MCF 10A (cell line): ENCODE results near the gene SNX33. TPM values are rescaled to one million over a fixed set of nuclear protein-coding genes. Genes with fewer than 3 reads are reported as not detected.
A peak's percentile ranks its signal among the peaks of the same experiment; 100 is the strongest.

Source experiments
- BruUV-seq: library from RNA; stranded (reverse); fragments of 400-500 nt; replicated peaks from 2 replicates; lab custom pipeline; 2021; lab: Mats Ljungman, UMichigan
- CTCF ChIA-PET: fragments of 300-600 bp; sonication (Branson Sonifier 250); formaldehyde crosslinking; extraction: SDS; loops from one replicate; lab custom pipeline; 2021; ENCODE audit warnings: antibody characterized with exemption, inconsistent platforms; lab: Yijun Ruan, JAX
- POLR2A ChIA-PET: fragments of 300-600, 350-650 bp; sonication (Branson Sonifier 250); formaldehyde crosslinking; extraction: SDS; loops from one replicate; lab custom pipeline; 2020; ENCODE audit warnings: antibody characterized with exemption, inconsistent platforms; lab: Yijun Ruan, JAX
- DNase-seq: peaks from one replicate; pipeline ENCODE4 v3.0.0-alpha.2; 2018; ENCODE audit not compliant: unreplicated experiment
- H3K27ac Mint-ChIP-seq: one replicate; pipeline ENCODE4 v1.8.0; 2022; ENCODE audit warnings: mild to moderate bottlenecking, low read depth, mixed read lengths; ENCODE audit not compliant: unreplicated experiment
- H3K27me3 Mint-ChIP-seq: one replicate; pipeline ENCODE4 v1.8.0; 2022; ENCODE audit warnings: mixed read lengths; ENCODE audit not compliant: insufficient read depth, unreplicated experiment
- H3K36me3 Mint-ChIP-seq: one replicate; pipeline ENCODE4 v1.8.0; 2022; ENCODE audit warnings: mild to moderate bottlenecking, moderate library complexity, mixed read lengths; ENCODE audit not compliant: insufficient read depth, unreplicated experiment
- H3K4me1 Mint-ChIP-seq: one replicate; pipeline ENCODE4 v1.8.0; 2022; ENCODE audit warnings: mixed read lengths; ENCODE audit not compliant: insufficient read depth, unreplicated experiment
- H3K4me3 Mint-ChIP-seq: one replicate; pipeline ENCODE4 v1.8.0; 2022; ENCODE audit warnings: mild to moderate bottlenecking, moderate library complexity, mixed read lengths; ENCODE audit not compliant: unreplicated experiment
- H3K9me3 Mint-ChIP-seq: one replicate; pipeline ENCODE4 v1.8.0; 2022; ENCODE audit warnings: mixed read lengths; ENCODE audit not compliant: unreplicated experiment
- CTCF ChIP-seq: fragments of 200-600 bp; IDR thresholded peaks from one replicate; pipeline ENCODE4 v1.8.0; 2022; ENCODE audit warnings: antibody characterized with exemption, mild to moderate bottlenecking; ENCODE audit not compliant: unreplicated experiment
- intact Hi-C: fragments of 100-400 bp; cut with micrococcal nuclease; formaldehyde crosslinking; loops from 2 replicates; pipeline ENCODE4 v1.14.1; 2022
- total RNA-seq: library from RNA; stranded (reverse); gene quantifications from 2 replicates; pipeline ENCODE4 v1.2.3, GENCODE V29; 2022

The SNX33 gene
- total RNA-seq, 1 experiment from 2014 or later = 15.2 TPM

- Mint-ChIP-seq H3K27ac (no peak overlapping the region), H3K27me3 (no peaks in the 10 kb centered on the region), H3K4me3 (peak overlapping the region; percentile 87), H3K36me3 (peaks cover 33% of the 10 kb centered on the region), H3K9me3 (no peaks in the 10 kb centered on the region), H3K4me1 (peaks cover 18% of the 10 kb centered on the region)
- no peak for TF ChIP-seq CTCF
- no TSS peak for BruUV-seq
- no peak for DNase-seq
- ChIA-PET CTCF (interaction anchor here (0.8 to 4.6 kb wide), 12 partner anchors 11 to 269 kb away, joined by 3 to 37 read pairs (median 8); partner anchors contain the start of genes MAN2C1 and SNUPN), POLR2A (interaction anchor here (0.9 to 6.3 kb wide), 16 partner anchors 10 to 285 kb away, joined by 3 to 182 read pairs (median 26); partner anchors contain the start of genes MAN2C1, PTPN9, SIN3A and SNUPN)
- intact Hi-C loops = loop anchor here (1.0 to 5.0 kb wide), 3 partner anchors 46 to 165 kb away; no protein-coding TSS in a partner anchor
Observed at GRCh38 chr15:75637245-75638009, 10.3 kb upstream of the SNX33 start.

- H3K27me3 Mint-ChIP-seq = no peaks in the 10 kb centered on the region
- peaks cover 18% of the 10 kb centered on the region for H3K4me1 Mint-ChIP-seq
- CTCF ChIA-PET = interaction anchor here (1.6 to 4.6 kb wide), 13 partner anchors 12 to 271 kb away, joined by 3 to 37 read pairs (median 7); partner anchors contain the start of genes MAN2C1 and SNUPN
- no peaks in the 10 kb centered on the region for H3K9me3 Mint-ChIP-seq
- intact Hi-C loops = loop anchor here (5.0 kb wide), 1 partner anchor 163 kb away; no protein-coding TSS in a partner anchor
- no peak for DNase-seq
- TF ChIP-seq CTCF = no peak
- BruUV-seq = TSS peak; percentile 79
- H3K36me3 Mint-ChIP-seq = peaks cover 33% of the 10 kb centered on the region
- H3K27ac Mint-ChIP-seq = peak overlapping the region; percentile 70
- peak overlapping the region; percentile 87 for H3K4me3 Mint-ChIP-seq
- POLR2A ChIA-PET = interaction anchor here (0.6 to 6.3 kb wide), 28 partner anchors 8 to 271 kb away, joined by 3 to 182 read pairs (median 8); partner anchors contain the start of genes FBXO22, MAN2C1, PTPN9 and SIN3A
Observed at GRCh38 chr15:75639191-75639708, 8.5 kb upstream of the SNX33 start.

GRCh38 chr15:75639709-75640482, 7.8 kb upstream of the SNX33 start, which contains the start of gene IMP3:
Gene IMP3, minus strand, starts transcription at chr15:75640224. Its CDS starts 56 bp downstream, at chr15:75640168.
- Mint-ChIP-seq H3K27ac (peak within 1 kb of the TSS; percentile 70), H3K9me3 (no peaks in the 10 kb centered on the region), H3K27me3 (no peaks in the 10 kb centered on the region), H3K4me3 (peak within 1 kb of the TSS; percentile 87), H3K36me3 (peaks cover 33% of the 10 kb centered on the region), H3K4me1 (peaks cover 18% of the 10 kb centered on the region)
- BruUV-seq = no TSS peak
- intact Hi-C loops = loop anchor here (2.0 to 10.0 kb wide), 6 partner anchors 19 to 187 kb away; partner anchors contain the start of gene PTPN9
- CTCF ChIA-PET = interaction anchor here (0.6 to 4.6 kb wide), 14 partner anchors 9 to 272 kb away, joined by 3 to 37 read pairs (median 6); partner anchors contain the start of genes MAN2C1 and SNUPN
- POLR2A ChIA-PET = interaction anchor here (0.6 to 6.3 kb wide), 35 partner anchors 7 to 642 kb away, joined by 3 to 182 read pairs (median 5); partner anchors contain the start of genes FBXO22, MAN2C1, PTPN9 and SIN3A
- peak; percentile 98 for DNase-seq
- TF ChIP-seq CTCF = no peak
